ENCODE data around the gene EXOC6B.
A peak's percentile ranks its signal among the peaks of the same experiment; 100 is the strongest.

Gene EXOC6B

GRCh38 chr2:72150157-72150860, 675.5 kb downstream of the EXOC6B start:
- DNase-seq (ENCODE audit: low read depth in 1 of 2, low spot score in 1 of 2): peak; percentile 25 to 33

GRCh38 chr2:72149556-72150156, 676.2 kb downstream of the EXOC6B start:
- no peak for DNase-seq (ENCODE audit: low read depth in 1 of 2, low spot score in 1 of 2)

- DNase-seq (ENCODE audit: low read depth in 1 of 2, low spot score in 1 of 2): no peak
These were observed 676.8 kb downstream of the EXOC6B start for GRCh38 chr2:72148837-72149555.

GRCh38 chr2:72148003-72148836, 677.6 kb downstream of the EXOC6B start:
- DNase-seq (ENCODE audit: low read depth in 1 of 2, low spot score in 1 of 2): no peak

GRCh38 chr2:72147303-72147971, 678.4 kb downstream of the EXOC6B start, which contains the start of gene CYP26B1:
TSS of gene CYP26B1 (minus strand) at chr2:72147862. CDS start at chr2:72147834, 28 bp downstream.
- no peak for DNase-seq (ENCODE audit: low read depth in 1 of 2, low spot score in 1 of 2)

GRCh38 chr2:72146347-72147302, 679.2 kb downstream of the EXOC6B start:
- no peak for DNase-seq (ENCODE audit: low read depth in 1 of 2, low spot score in 1 of 2)

- DNase-seq (ENCODE audit: low read depth in 1 of 2, low spot score in 1 of 2): no peak
These were observed 680.0 kb downstream of the EXOC6B start for GRCh38 chr2:72145658-72146329.

GRCh38 chr2:72145289-72145657, 680.6 kb downstream of the EXOC6B start:
- DNase-seq (ENCODE audit: low read depth in 1 of 2, low spot score in 1 of 2): no peak

- no peak for DNase-seq (ENCODE audit: low read depth in 1 of 2, low spot score in 1 of 2)
These were observed 681.1 kb downstream of the EXOC6B start for GRCh38 chr2:72144632-72145288.

GRCh38 chr2:72144274-72144631, 681.6 kb downstream of the EXOC6B start:
- no peak for DNase-seq (ENCODE audit: low read depth in 1 of 2, low spot score in 1 of 2)

GRCh38 chr2:72143441-72144273, 682.2 kb downstream of the EXOC6B start:
- DNase-seq (ENCODE audit: low read depth in 1 of 2, low spot score in 1 of 2): no peak

- DNase-seq (ENCODE audit: low read depth in 1 of 2, low spot score in 1 of 2): no peak
These were observed 683.0 kb downstream of the EXOC6B start for GRCh38 chr2:72142570-72143440.

- DNase-seq (ENCODE audit: low read depth in 1 of 2, low spot score in 1 of 2): no peak
These were observed 683.9 kb downstream of the EXOC6B start for GRCh38 chr2:72141881-72142451.

GRCh38 chr2:72141032-72141645, 684.7 kb downstream of the EXOC6B start:
- DNase-seq (ENCODE audit: low read depth in 1 of 2, low spot score in 1 of 2): no peak

- DNase-seq (ENCODE audit: low read depth in 1 of 2, low spot score in 1 of 2): no peak
These were observed 685.2 kb downstream of the EXOC6B start for GRCh38 chr2:72140621-72140960.

Measured in activated T-helper 1 cell treated with anti-CD3 and anti-CD28 coated beads, Interleukin-2, amount 50 U/mL, for 16 hours (primary cell).